GM21515 (cell line): Measurements from ENCODE around the gene PALD1.
A peak's percentile ranks its signal among the peaks of the same experiment; 100 is the strongest.
"Not testable (repeated sequence)": the region's sequence is repeated elsewhere in the genome, so short reads cannot be mapped to it uniquely, and the experiment has no call there.

Experiments
- ATAC-seq: cut with Tn5 transposase; IDR thresholded peaks from one replicate; pipeline ENCODE4 v1.9.1; 2021; ENCODE audit not compliant: unreplicated experiment

PALD1 gene

GRCh38 chr10:70568781-70569495, 90.4 kb downstream of the PALD1 start:
- no peak for ATAC-seq

- ATAC-seq, result no peak
These were observed 92.7 kb downstream of the PALD1 start for GRCh38 chr10:70571236-70571635.

DNA sequence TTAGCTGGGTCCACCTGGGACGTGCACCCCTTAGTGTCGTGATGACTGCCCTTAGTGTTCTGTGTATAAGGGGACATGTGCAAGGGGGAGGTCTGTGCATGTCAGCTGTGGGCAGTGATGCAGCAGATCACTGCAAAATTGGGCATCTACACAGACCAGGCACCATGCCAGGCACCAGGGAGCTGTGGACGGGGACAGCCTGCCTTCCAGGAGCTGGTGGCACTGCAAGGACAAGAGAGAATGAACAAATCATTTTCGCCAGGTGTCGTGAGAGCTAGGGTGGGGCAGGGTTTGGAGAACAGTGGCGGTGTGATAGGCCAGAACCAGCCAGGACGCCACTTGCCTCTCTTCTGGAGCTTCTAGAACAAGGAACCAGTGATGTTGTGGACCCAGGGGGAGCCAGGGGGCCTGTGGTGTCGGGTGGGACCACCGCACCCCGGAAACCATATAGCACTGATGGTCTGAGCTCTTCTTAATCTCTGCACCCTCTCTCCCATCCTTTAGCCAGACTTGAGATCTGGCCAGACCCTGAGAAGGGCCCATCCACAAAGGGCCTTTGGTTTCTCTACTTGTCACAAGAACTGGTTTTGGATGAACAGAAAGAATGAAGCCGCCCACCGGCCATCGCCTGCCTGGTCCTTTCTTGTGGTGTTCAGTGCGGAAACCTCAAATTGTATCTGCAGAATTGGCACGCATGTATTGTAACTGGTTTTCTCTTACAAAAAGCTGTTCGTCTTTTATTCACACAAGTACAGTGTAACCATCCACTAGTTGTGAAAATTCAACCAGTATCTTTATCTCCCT, 93.3 kb downstream of the PALD1 start:
- ATAC-seq, result no peak

- no peak for ATAC-seq
These were observed 95.3 kb downstream of the PALD1 start for GRCh38 chr10:70573599-70574506.

- ATAC-seq, result no peak
These were observed 96.9 kb downstream of the PALD1 start for GRCh38 chr10:70575486-70575873.

DNA sequence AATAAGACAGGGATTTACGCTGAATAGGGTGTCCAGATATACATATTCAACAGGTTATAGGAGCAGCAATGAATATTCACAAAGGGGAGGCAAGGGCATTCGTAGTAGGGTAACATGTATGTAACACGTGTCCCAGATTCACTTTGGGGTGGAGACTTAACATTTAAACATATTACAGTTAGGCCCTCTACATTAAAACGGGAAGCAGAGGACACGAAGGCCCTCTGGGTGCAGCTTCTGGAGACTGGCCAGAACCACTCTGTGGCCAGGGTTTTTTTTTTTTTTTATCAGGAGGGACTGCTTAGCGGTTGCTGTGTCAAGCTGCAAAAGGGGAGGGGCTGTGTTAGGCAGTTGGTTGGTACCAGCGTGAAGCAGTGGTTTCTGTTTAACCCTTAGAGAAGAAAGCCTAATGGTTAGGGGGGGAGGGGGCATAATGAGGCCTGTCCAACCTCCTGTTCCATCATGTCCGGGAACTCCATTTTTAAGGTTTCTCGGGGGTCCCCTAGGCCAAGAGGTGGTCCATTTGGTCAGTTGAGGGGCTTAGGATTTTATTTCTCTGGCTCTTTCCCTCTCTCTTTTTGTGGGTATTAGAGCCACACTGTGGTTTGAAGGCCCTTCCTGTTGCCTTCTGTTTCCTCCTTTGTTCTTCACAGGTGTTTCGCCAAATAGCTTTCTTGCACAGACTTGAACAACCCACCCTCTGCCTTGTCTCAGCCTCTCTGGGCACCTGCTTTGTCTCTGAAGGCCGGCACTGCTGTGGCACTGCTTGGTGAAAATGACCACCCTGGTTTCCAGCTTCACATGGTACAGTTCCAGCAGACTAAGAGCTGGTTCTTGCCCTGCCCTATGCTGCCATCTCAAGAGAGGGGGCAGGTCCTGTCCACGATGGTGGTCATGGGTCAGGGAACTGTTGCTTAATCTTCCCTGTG, 97.6 kb downstream of the PALD1 start:
- ATAC-seq, result peak; percentile 51

DNA sequence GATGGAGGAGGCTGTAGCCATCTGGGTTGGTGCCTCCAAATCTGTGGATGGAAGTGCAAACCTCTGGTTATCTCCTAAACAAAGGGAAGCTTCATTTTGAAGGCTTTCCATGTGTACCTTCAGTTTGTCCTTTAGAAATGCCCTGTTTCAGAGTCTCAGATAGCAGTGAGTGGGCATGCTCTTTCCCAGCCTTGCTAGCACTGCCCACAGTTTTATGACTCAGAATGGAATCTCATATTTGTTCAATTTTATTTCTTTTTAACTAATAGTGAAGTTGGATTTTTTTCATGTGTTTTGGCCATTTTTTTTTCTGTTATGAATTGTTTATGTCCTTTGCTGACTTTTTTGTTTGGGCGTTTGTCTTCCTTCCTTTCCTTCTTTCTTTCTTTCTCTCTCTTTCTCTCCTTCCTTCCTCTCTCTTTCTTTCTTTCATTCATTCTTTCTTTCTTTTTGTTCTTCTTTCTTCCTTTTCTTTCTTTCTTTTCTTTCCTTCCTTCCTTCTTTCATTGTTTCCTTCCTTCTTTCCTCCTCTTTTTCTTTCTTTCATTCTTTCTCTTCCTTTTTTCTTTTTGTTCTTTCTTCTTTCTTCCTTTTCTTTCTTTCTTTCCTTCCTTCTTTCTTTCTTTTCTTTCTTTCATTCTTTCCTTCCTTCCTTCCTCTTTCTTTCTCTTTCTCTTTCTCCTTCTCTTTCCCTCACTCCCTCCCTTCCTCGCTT, 98.4 kb downstream of the PALD1 start:
- ATAC-seq, result no peak

GRCh38 chr10:70578371-70578947, 99.9 kb downstream of the PALD1 start:
- ATAC-seq, result peak; percentile 61

GRCh38 chr10:70579234-70580002, 100.9 kb downstream of the PALD1 start:
- no peak for ATAC-seq

DNA sequence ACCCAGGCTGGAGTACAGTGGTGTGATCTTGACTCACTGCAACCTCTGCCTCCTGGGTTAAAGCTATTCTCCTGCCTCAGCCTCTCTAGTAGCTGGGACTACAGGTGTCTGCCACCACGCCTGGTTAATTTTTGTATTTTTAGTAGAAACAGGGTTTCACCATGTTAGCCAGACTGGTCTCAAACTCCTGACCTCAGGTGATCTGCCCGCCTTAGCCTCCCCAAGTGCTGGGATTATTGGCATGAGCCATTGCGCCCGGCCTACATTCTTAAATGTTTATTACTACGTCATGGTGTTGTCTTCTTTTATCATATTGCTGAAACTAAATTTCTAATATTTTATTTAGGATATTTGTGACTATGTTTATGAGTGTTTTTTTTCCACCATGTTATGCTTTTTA, 102.6 kb downstream of the PALD1 start:
- ATAC-seq, result not testable (repeated sequence)

DNA sequence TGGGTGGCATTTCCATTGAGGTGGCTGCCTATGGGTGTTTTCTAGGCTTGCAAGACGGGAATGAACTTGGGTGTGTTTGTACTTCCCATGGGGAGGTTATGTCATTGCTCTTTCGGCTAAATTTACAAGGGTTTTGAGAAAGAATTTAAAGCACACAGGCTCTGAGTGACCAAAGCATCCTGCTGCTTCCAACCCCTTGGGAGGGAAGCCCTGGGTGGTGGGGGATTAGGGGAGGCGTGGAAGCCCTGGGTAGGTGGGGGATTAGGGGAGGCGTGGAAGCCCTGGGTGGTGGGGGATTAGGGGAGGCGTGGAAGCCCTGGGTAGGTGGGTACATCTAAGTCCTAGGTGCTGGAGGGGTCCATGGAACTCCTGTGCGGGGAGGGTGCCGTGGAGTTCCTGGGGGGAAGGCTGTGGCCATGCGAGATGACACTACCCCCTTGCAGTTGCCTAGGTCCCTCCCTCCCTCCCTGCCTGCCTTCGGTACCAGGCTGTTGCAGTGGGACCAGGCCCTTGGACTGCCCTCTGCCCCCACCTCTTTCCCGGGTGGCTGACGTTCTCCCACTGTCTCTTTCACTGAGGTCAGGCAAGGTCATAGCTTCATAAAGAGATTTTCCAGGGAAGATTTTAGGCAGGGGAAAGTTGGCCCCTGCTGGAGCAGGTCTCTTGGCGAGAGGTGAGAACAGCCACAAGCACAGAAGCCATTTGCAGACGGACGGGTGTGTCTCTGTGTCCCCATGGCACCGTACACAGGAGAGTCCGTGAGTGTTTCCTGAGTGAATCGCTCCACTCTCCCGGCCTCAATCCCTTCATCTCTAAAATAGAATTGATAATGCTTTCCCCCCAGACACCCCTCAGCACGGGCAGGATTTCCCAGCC, 104.5 kb downstream of the PALD1 start:
- ATAC-seq, result no peak

GRCh38 chr10:70583669-70584037, 105.1 kb downstream of the PALD1 start:
- no peak for ATAC-seq

DNA sequence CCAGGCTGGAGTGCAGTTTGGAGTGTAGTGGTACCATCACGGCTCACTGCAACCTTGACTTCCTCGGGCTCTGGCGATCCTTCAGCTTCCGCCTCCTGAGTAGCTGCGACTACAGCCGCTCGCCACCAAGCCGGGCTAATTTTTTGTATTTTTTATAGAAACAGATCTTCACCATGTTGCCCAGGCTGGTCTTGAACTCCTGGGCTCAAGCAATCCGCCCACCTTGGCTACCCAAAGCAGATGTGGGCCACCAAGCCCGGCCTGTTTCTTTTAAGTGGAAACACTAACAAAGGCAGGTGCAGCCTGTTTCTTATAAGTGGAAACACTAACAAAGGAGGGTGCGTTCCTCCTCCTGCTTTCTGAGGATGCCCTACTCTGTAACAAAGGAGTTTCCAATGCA, 105.8 kb downstream of the PALD1 start:
- ATAC-seq, result no peak

DNA sequence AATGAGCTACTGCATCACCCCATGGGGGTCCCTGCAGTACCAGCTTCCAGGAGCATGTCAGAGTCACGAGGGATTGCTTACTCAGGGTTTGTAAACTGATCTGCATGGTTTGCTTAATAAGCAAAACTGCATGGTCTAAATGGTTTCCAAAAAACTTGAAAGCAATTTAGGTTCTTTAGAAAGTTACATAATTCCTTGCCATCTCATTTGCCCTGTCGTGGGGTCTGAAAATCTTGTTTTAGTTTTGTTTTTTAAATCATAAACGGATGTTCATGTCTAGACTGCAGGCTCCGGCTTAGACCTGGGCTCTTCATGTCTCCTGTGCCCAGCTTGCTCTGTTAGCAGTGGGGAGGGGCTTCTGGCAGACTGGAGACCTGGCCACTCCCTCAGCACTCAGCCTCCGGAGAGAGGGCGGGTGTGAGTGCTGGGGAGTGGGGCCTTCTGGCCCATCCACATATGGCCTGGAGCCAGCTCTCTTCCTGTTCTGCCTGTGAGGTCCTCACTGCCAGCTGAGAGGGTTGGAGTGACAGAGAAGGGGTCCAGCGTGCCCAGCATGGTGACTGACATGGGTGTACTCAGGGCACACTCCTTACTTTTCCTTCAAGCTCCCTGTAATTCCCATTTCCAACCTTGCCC, 106.5 kb downstream of the PALD1 start:
- ATAC-seq, result no peak

- ATAC-seq, result no peak
These were observed 107.1 kb downstream of the PALD1 start for GRCh38 chr10:70585578-70586169.

DNA sequence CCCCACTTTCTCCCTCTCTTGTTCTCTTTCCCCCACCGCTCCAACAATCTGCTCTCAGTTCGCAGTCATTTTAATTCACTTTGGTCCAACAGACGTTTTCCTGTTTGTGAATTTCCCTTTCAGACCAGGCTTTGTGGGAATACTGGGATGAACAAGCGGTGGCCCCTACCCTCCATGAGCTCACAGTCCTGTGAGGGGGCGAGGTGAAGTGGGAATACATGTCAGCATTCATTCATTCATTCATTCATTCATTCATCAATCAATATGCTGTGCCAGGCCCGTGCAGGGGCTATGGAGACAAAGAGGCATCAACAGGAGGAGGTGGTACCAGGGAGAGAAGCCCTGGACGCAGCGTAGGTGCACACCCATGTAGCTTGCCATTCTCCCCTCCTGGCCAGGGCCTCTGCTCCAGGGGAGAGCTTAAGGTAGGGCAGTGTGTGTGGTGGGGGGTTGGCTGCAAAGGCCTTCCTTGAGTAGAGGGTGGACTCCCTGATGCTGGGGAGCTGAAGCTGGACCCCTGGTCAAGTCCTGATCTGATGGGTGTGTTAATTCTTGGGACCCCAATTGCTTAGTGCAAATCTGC, 107.9 kb downstream of the PALD1 start:
- ATAC-seq, result no peak
